Neural progenitor cell (in vitro differentiated cells): ENCODE data around the gene ASCC2. TPM values are rescaled to one million over a fixed set of nuclear protein-coding genes. Genes with fewer than 3 reads are reported as not detected.
"Not testable (repeated sequence)": the region's sequence is repeated elsewhere in the genome, so short reads cannot be mapped to it uniquely, and the experiment has no call there.

Source experiments
- DNase-seq: peaks from one replicate; pipeline ENCODE4 v3.0.0-alpha.2; 2016; ENCODE audit warnings: low spot score
- H2AFZ ChIP-seq: fragments of 200-600 bp; sonication (generic); replicated peaks from 2 replicates; pipeline ENCODE4 v1.6.1; 2016; ENCODE audit warnings: antibody characterized with exemption
- H3F3A ChIP-seq: fragments of 200-600 bp; sonication (generic); 2 replicates; pipeline ENCODE4 v1.6.1; 2016; ENCODE audit warnings: antibody characterized with exemption, low read depth
- H3K27ac ChIP-seq: fragments of 200-600 bp; sonication (generic); 2 replicates; pipeline ENCODE4 v1.5.1; 2016; ENCODE audit warnings: mild to moderate bottlenecking
- H3K27me3 ChIP-seq: fragments of 200-600 bp; sonication (generic); 2 replicates; pipeline ENCODE4 v1.6.1; 2016; ENCODE audit warnings: mild to moderate bottlenecking, moderate library complexity
- H3K36me3 ChIP-seq: fragments of 200-600 bp; sonication (generic); 2 replicates; pipeline ENCODE4 v1.5.1; 2016
- H3K4me1 ChIP-seq: fragments of 200-600 bp; sonication (generic); 2 replicates; pipeline ENCODE4 v1.6.1; 2016; ENCODE audit warnings: mixed run types
- H3K4me2 ChIP-seq: fragments of 200-600 bp; sonication (generic); 2 replicates; pipeline ENCODE4 v1.6.1; 2016
- H3K4me3 ChIP-seq: fragments of 200-600 bp; sonication (generic); 2 replicates; pipeline ENCODE4 v1.5.1; 2016
- H3K79me2 ChIP-seq: fragments of 200-600 bp; sonication (generic); 2 replicates; pipeline ENCODE4 v1.6.1; 2016; ENCODE audit warnings: low read depth
- H3K9ac ChIP-seq: fragments of 200-600 bp; sonication (generic); 2 replicates; pipeline ENCODE4 v1.6.1; 2016
- H3K9me3 ChIP-seq: fragments of 200-600 bp; sonication (generic); 2 replicates; pipeline ENCODE4 v1.5.1; 2016; ENCODE audit warnings: low read depth
- H4K20me1 ChIP-seq: fragments of 200-600 bp; sonication (generic); 2 replicates; pipeline ENCODE4 v1.6.1; 2016; ENCODE audit warnings: low read depth
- H3K27ac Mint-ChIP-seq: 3 replicates; pipeline ENCODE4 v1.8.0; 2021; ENCODE audit warnings: mixed read lengths
- H3K27me3 Mint-ChIP-seq: 2 replicates; pipeline ENCODE4 v1.8.0; 2022; ENCODE audit warnings: low read depth, mild to moderate bottlenecking, inconsistent platforms, moderate library complexity, mixed read lengths; ENCODE audit not compliant: insufficient read depth
- H3K36me3 Mint-ChIP-seq: 3 replicates; pipeline ENCODE4 v1.8.0; 2021; ENCODE audit warnings: mixed read lengths
- H3K4me1 Mint-ChIP-seq: 3 replicates; pipeline ENCODE4 v1.8.0; 2021; ENCODE audit warnings: mixed read lengths
- H3K4me3 Mint-ChIP-seq: 3 replicates; pipeline ENCODE4 v1.8.0; 2021; ENCODE audit warnings: mild to moderate bottlenecking, moderate library complexity, mixed read lengths
- H3K9me3 Mint-ChIP-seq: 3 replicates; pipeline ENCODE4 v1.8.0; 2020; ENCODE audit warnings: mixed read lengths
- EZH2 ChIP-seq: fragments of 200-600 bp; sonication (generic); IDR thresholded peaks from 2 replicates; pipeline ENCODE4 v1.6.1; 2017; ENCODE audit warnings: antibody characterized with exemption, mild to moderate bottlenecking, moderate library complexity
- EZH2phosphoT487 ChIP-seq: fragments of 200-600 bp; sonication (generic); IDR thresholded peaks from 2 replicates; pipeline ENCODE4 v1.6.1; 2017; ENCODE audit warnings: antibody characterized with exemption
- total RNA-seq: library from RNA; depleted of rRNA; stranded (reverse); fragments of >200 nt; gene quantifications from 2 replicates; pipeline ENCODE4 v1.2.3, GENCODE V29; 2015; ENCODE audit warnings: low replicate concordance
- TF ChIP-seq, protein P1 (sequence below): fragments of 200-600 bp; sonication (generic); IDR thresholded peaks from 2 replicates; pipeline ENCODE4 v1.5.1; 2017; ENCODE audit warnings: antibody characterized with exemption, mild to moderate bottlenecking

The ASCC2 gene
- total RNA-seq, 1 donor from 2014 or later = 16.1 TPM

DNA sequence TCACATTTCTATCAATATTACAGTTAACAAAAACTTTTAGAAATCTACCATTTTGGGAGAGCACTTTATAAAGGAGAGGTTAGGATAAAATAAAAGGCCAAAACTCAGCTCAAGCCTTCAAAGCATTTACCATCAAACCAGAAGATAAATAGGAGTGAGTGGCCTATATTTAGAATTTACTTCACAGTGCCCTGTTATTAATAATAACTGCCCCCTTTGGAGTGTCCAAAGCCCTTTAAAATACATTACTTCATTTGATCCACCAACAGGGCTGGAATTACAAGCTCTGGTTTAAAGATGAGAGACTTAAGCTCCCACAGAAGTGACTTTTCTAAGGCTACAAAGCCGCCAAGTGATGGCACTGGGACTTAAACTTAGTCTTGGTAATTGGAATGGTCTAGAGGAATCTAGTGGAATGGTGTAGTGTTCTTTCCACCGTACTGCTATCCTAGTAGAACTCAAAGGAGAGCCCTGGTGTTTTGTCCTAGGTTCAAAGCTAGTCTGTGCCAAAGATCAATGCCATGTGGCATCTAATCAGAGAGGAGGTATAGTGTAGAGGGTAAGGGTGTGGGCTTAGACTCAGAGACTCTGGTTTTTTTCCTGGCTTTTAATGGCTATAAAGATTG lies 23.7 kb upstream of the ASCC2 start:
- Mint-ChIP-seq H3K4me3 (no peak overlapping the region), H3K4me1 (no peaks in the 10 kb centered on the region), H3K9me3 (no peaks in the 10 kb centered on the region), H3K36me3 (no peaks in the 10 kb centered on the region), H3K27me3 (peaks cover 2% of the 10 kb centered on the region), H3K27ac (no peak overlapping the region)
- Histone ChIP-seq H3K79me2 (no peaks in the 10 kb centered on the region), H3K36me3 (no peaks in the 10 kb centered on the region), H4K20me1 (no peaks in the 10 kb centered on the region), H3K4me2 (no peak overlapping the region), H3K27ac (no peak overlapping the region), H3K9ac (no peak overlapping the region), H3K4me1 (no peaks in the 10 kb centered on the region), H3K9me3 (no peaks in the 10 kb centered on the region), H3K27me3 (no peaks in the 10 kb centered on the region), H3K4me3 (no peak overlapping the region), H2AFZ (no peak overlapping the region), H3F3A (no peaks in the 10 kb centered on the region)
- no peak for DNase-seq
- TF ChIP-seq EZH2 (no peak), EZH2phosphoT487 (no peak)
- TF ChIP-seq, protein P1, sequence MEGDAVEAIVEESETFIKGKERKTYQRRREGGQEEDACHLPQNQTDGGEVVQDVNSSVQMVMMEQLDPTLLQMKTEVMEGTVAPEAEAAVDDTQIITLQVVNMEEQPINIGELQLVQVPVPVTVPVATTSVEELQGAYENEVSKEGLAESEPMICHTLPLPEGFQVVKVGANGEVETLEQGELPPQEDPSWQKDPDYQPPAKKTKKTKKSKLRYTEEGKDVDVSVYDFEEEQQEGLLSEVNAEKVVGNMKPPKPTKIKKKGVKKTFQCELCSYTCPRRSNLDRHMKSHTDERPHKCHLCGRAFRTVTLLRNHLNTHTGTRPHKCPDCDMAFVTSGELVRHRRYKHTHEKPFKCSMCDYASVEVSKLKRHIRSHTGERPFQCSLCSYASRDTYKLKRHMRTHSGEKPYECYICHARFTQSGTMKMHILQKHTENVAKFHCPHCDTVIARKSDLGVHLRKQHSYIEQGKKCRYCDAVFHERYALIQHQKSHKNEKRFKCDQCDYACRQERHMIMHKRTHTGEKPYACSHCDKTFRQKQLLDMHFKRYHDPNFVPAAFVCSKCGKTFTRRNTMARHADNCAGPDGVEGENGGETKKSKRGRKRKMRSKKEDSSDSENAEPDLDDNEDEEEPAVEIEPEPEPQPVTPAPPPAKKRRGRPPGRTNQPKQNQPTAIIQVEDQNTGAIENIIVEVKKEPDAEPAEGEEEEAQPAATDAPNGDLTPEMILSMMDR = no peak

DNA sequence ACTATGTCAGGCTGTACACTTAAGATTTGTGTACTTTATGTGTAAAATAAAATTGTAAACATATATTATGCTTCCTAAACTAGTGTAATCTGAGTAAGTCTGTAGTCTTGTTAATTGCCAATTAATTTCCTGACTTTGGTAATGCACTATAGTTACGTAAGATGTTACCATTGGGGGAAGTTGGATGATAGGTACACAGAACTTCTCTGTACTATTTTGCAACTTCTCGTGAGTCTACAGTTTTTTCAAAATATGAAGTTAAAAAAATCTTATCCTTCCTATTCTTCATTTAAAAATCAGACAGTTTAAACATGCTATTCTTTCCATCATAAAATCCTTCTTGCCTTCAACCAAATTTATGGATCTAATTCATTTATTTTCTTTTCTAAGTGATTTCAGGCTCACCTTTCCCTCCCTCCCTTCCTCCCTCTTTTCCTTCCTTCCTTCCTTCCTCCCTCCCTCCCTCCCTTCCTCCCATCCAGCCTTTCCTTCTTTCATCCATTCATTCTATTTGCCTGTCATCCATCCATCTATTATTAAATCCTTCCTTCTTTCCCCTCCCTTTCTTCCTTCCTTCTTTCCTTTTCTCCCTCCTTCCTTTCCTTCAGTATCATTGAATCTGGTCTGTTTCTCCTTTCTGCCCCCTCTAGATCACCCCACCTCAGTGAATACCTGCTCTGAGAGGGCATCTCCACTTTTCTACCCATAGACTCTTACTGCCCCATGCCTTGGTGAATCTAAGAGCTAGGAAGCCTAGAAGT lies 22.1 kb upstream of the ASCC2 start:
- no peak for DNase-seq
- Mint-ChIP-seq H3K4me1 (no peaks in the 10 kb centered on the region), H3K9me3 (no peaks in the 10 kb centered on the region), H3K4me3 (no peak overlapping the region), H3K36me3 (no peaks in the 10 kb centered on the region), H3K27ac (no peak overlapping the region), H3K27me3 (peaks cover 6% of the 10 kb centered on the region)
- Histone ChIP-seq H3F3A (no peaks in the 10 kb centered on the region), H3K9me3 (no peaks in the 10 kb centered on the region), H3K9ac (no peak overlapping the region), H3K4me1 (no peaks in the 10 kb centered on the region), H3K27me3 (no peaks in the 10 kb centered on the region), H3K27ac (no peak overlapping the region), H3K4me3 (no peak overlapping the region), H3K36me3 (no peaks in the 10 kb centered on the region), H3K4me2 (no peak overlapping the region), H2AFZ (no peak overlapping the region), H4K20me1 (no peaks in the 10 kb centered on the region), H3K79me2 (no peaks in the 10 kb centered on the region)
- no peak for TF ChIP-seq EZH2
- TF ChIP-seq, protein P1 = no peak
- TF ChIP-seq EZH2phosphoT487 = no peak

GRCh38 chr22:29859030-29859429 lies 21.0 kb upstream of the ASCC2 start:
- not testable (repeated sequence) for H3K4me3 Mint-ChIP-seq, H3K9ac ChIP-seq, H3K27ac ChIP-seq, H3K9me3 ChIP-seq, H3K36me3 ChIP-seq, H2AFZ ChIP-seq, H3F3A ChIP-seq, H3K27ac Mint-ChIP-seq, H3K79me2 ChIP-seq, H3K36me3 Mint-ChIP-seq, DNase-seq, H3K9me3 Mint-ChIP-seq, H3K27me3 ChIP-seq, H3K4me3 ChIP-seq, H3K27me3 Mint-ChIP-seq, H3K4me1 Mint-ChIP-seq, H3K4me1 ChIP-seq, H4K20me1 ChIP-seq, H3K4me2 ChIP-seq

GRCh38 chr22:29856496-29856895 lies 18.4 kb upstream of the ASCC2 start:
- Mint-ChIP-seq H3K27ac (no peak overlapping the region), H3K4me1 (no peaks in the 10 kb centered on the region), H3K36me3 (no peaks in the 10 kb centered on the region), H3K9me3 (no peaks in the 10 kb centered on the region), H3K4me3 (no peak overlapping the region), H3K27me3 (peaks cover 6% of the 10 kb centered on the region)
- H3K27ac ChIP-seq = no peak overlapping the region
- no peaks in the 10 kb centered on the region for H3K36me3 ChIP-seq
- TF ChIP-seq, protein P1 = no peak
- no peak for TF ChIP-seq EZH2
- TF ChIP-seq EZH2phosphoT487 = no peak
- no peak overlapping the region for H3K9ac ChIP-seq
- H3K4me2 ChIP-seq = no peak overlapping the region
- H3K4me3 ChIP-seq = no peak overlapping the region
- no peaks in the 10 kb centered on the region for H3K9me3 ChIP-seq
- no peaks in the 10 kb centered on the region for H4K20me1 ChIP-seq
- no peaks in the 10 kb centered on the region for H3K79me2 ChIP-seq
- no peaks in the 10 kb centered on the region for H3K27me3 ChIP-seq
- DNase-seq = no peak
- no peak overlapping the region for H2AFZ ChIP-seq
- no peaks in the 10 kb centered on the region for H3K4me1 ChIP-seq
- H3F3A ChIP-seq = no peaks in the 10 kb centered on the region
